GM12878 (cell line): ENCODE results near the gene OR2AE1. TPM values are rescaled to one million over a fixed set of nuclear protein-coding genes. Genes with fewer than 3 reads are reported as not detected.

Source experiments
- ATAC-seq: fragments of 200-7000 bp; cut with Tn5 transposase; 3 replicates; pipeline ENCODE4 v1.9.1; 2020; ENCODE audit warnings: mild to moderate bottlenecking, moderate library complexity
- BruUV-seq: library from RNA; stranded (reverse); fragments of 400-500 nt; replicated peaks from 2 replicates; lab custom pipeline; 2021; lab: Mats Ljungman, UMichigan
- CTCF ChIA-PET: fragments of 300-600 bp; sonication (Branson Sonifier 250); formaldehyde crosslinking; extraction: SDS; loops from one replicate; lab custom pipeline; 2021; ENCODE audit warnings: inconsistent platforms; lab: Yijun Ruan, JAX
- POLR2A ChIA-PET: fragments of 350-600 bp; formaldehyde crosslinking; extraction: SDS; loops from one replicate; lab custom pipeline; 2021; ENCODE audit warnings: inconsistent platforms; lab: Charles Lee
- RAD21 ChIA-PET: fragments of 300-600 bp; sonication (Branson Sonifier 250); formaldehyde crosslinking; loops from one replicate; lab custom pipeline; 2023; ENCODE audit warnings: antibody characterized with exemption; ENCODE audit not compliant: unreplicated experiment; lab: Charles Lee
- SMC1A ChIA-PET: fragments of 300-600 bp; sonication (Branson Sonifier 250); formaldehyde crosslinking; loops from one replicate; lab custom pipeline; 2023; ENCODE audit not compliant: unreplicated experiment, uncharacterized antibody; lab: Charles Lee
- DNase-seq: peaks from one replicate; pipeline ENCODE4 v3.0.0-alpha.2; 2011; ENCODE audit warnings: low read depth, low spot score
- FAIRE-seq: peaks from 3 replicates; lab custom pipeline; 2011; peaks lifted over from hg19 to GRCh38; lab: Jason Lieb, UNC
- H2AFZ ChIP-seq: 2 replicates; pipeline ENCODE4 v1.6.0; 2011; ENCODE audit warnings: low read depth, low read length, control low read depth; ENCODE audit not compliant: control insufficient read depth
- H3K27ac ChIP-seq: 2 replicates; pipeline ENCODE4 v1.5.1; 2011; ENCODE audit warnings: control low read depth; ENCODE audit not compliant: control insufficient read depth, insufficient read depth
- H3K27me3 ChIP-seq, 2 experiments: replicated peaks in 1 of 2; 2 replicates each; pipeline versions ENCODE4 v1.6.0 to v1.6.1; 2011; ENCODE audit warnings: low read length in 1 of 2; ENCODE audit not compliant: control insufficient read depth in 2 of 2, insufficient read depth in 2 of 2
- H3K36me3 ChIP-seq, 2 experiments: 2 replicates each; pipeline ENCODE4 v1.5.1; 2011; ENCODE audit warnings: low read length in 1 of 2; ENCODE audit not compliant: control insufficient read depth in 2 of 2, insufficient read depth in 2 of 2
- H3K4me1 ChIP-seq: 2 replicates; pipeline ENCODE4 v1.6.1; 2011; ENCODE audit warnings: mild to moderate bottlenecking, low read length, moderate library complexity, mixed read lengths; ENCODE audit not compliant: control insufficient read depth, insufficient read depth
- H3K4me2 ChIP-seq: 2 replicates; pipeline ENCODE4 v1.6.0; 2011; ENCODE audit warnings: control low read depth; ENCODE audit not compliant: control insufficient read depth, insufficient read depth
- H3K4me3 ChIP-seq: fragments of 200-600 bp; sonication (generic); 2 replicates; pipeline ENCODE4 v1.5.1; 2016
- H3K79me2 ChIP-seq: 2 replicates; pipeline ENCODE4 v1.6.0; 2011; ENCODE audit warnings: low read length; ENCODE audit not compliant: control insufficient read depth, insufficient read depth
- H3K9ac ChIP-seq: 2 replicates; pipeline ENCODE4 v1.8.0; 2011; ENCODE audit warnings: low read length, control low read depth, mixed read lengths; ENCODE audit not compliant: control insufficient read depth, insufficient read depth
- H3K9me3 ChIP-seq: replicated peaks from 3 replicates; pipeline ENCODE4 v1.5.1; 2011; ENCODE audit warnings: mild to moderate bottlenecking, low read length; ENCODE audit not compliant: control insufficient read depth, insufficient read depth
- H4K20me1 ChIP-seq: 2 replicates; pipeline ENCODE4 v1.6.0; 2011; ENCODE audit not compliant: control insufficient read depth, insufficient read depth
- ATF2 ChIP-seq: IDR thresholded peaks from 2 replicates; pipeline ENCODE4 v1.6.1; 2012; ENCODE audit warnings: low read length, inconsistent platforms
- CHD1 ChIP-seq: IDR thresholded peaks from 2 replicates; pipeline ENCODE4 v1.6.1; 2012; ENCODE audit warnings: low read depth, low read length, improper control_type of control experiment
- CHD4 ChIP-seq: fragments of 200-600 bp; sonication (generic); IDR thresholded peaks from 2 replicates; pipeline ENCODE4 v1.6.1; 2016; ENCODE audit warnings: mild to moderate bottlenecking
- HDGF ChIP-seq: fragments of 450-650 bp; IDR thresholded peaks from 2 replicates; pipeline ENCODE4 v1.6.1; 2016; ENCODE audit warnings: antibody characterized with exemption
- MXI1 ChIP-seq: fragments of 150-350 bp; IDR thresholded peaks from 2 replicates; pipeline ENCODE4 v1.6.1; 2011; ENCODE audit warnings: low read depth, mild to moderate bottlenecking, inconsistent platforms, low read length, improper control_type of control experiment
- NKRF ChIP-seq: fragments of 450-650 bp; conservative IDR thresholded peaks from 2 replicates; pipeline ENCODE4 v1.6.1; 2017; ENCODE audit warnings: mild to moderate bottlenecking, moderate library complexity
- POLR2AphosphoS5 ChIP-seq: IDR thresholded peaks from 2 replicates; pipeline ENCODE4 v1.6.1; 2011; ENCODE audit warnings: mild to moderate bottlenecking, low read length, inconsistent platforms
- PRDM15 ChIP-seq: fragments of 450-650 bp; formaldehyde crosslinking; IDR thresholded peaks from 2 replicates; pipeline ENCODE4 v1.4.0; 2020; ENCODE audit warnings: mild to moderate bottlenecking, moderate library complexity
- RB1 ChIP-seq: fragments of 450-650 bp; formaldehyde crosslinking; IDR thresholded peaks from 2 replicates; pipeline ENCODE4 v1.6.1; 2017; ENCODE audit warnings: mild to moderate bottlenecking, borderline replicate concordance
- SPI1 ChIP-seq: IDR thresholded peaks from 2 replicates; pipeline ENCODE4 v1.6.1; 2011; ENCODE audit warnings: low read depth, mild to moderate bottlenecking, low read length, moderate library complexity, borderline replicate concordance; ENCODE audit not compliant: insufficient read depth
- TCF7 ChIP-seq: IDR thresholded peaks from 2 replicates; pipeline ENCODE4 v1.6.1; 2014; ENCODE audit warnings: antibody characterized with exemption, borderline replicate concordance
- YBX1 ChIP-seq: fragments of 450-650 bp; IDR thresholded peaks from 2 replicates; pipeline ENCODE4 v1.6.1; 2016; ENCODE audit warnings: antibody characterized with exemption
- ZNF384 ChIP-seq: IDR thresholded peaks from 2 replicates; pipeline ENCODE4 v1.6.1; 2012; ENCODE audit warnings: low read depth, mild to moderate bottlenecking, low read length, improper control_type of control experiment, borderline replicate concordance
- WGBS: methylation state at CpG from one replicate; pipeline ENCODE4 v1.1.6; 2016; ENCODE audit warnings: low lambda C conversion rate; ENCODE audit not compliant: insufficient replicate concordance, insufficient coverage; ENCODE audit errors: missing lambda C conversion rate; 5-methylcytosine and 5-hydroxymethylcytosine counted together
- in situ Hi-C: fragments of 300-500 bp; cut with MboI; formaldehyde crosslinking; loops from 9 replicates; pipeline ENCODE4 v1.14.3; 2018; ENCODE audit warnings: mixed read lengths
- intact Hi-C: fragments of 100-400 bp; cut with micrococcal nuclease; formaldehyde crosslinking; loops from one replicate; pipeline ENCODE4 v1.14.2; 2022; ENCODE audit not compliant: unreplicated experiment
- polyA plus RNA-seq, 11 experiments: library from polyadenylated mRNA; depleted of rRNA in 4 of 11; unstranded in 6 of 11; stranded (reverse) in 5 of 11; fragments of >200 nt; fragmentation: Nextera tagmentation in 4 of 11; fragmentation: Illumina TruSeq in 1 of 11; extraction: Ambion mirVana in 4 of 11; extraction: Trizol in 1 of 11; gene quantifications; 1 replicate in 1 of 11; 2 replicates in 10 of 11; pipeline versions ENCODE4 v1.2.1 to v1.2.3, GENCODE V29; 2011 to 2016; ENCODE audit warnings: inconsistent platforms in 2 of 11, missing spikeins in 2 of 11, low read depth in 1 of 11
- total RNA-seq, 4 experiments: library from RNA; depleted of rRNA in 3 of 4; stranded (reverse); fragments of >200 nt in 3 of 4; fragmentation: Illumina TruSeq in 1 of 4; extraction: Trizol in 1 of 4; gene quantifications; 2 replicates each; pipeline versions ENCODE4 v1.2.1 to v1.2.3, GENCODE V29; 2013 to 2021

Gene OR2AE1
- total and polyA plus RNA-seq, 10 of the 15 experiments (the other 5 are each of a cell fraction or from before 2014, with no cell fraction given): 0.05 to 0.34 (median 0.18) TPM; not detected in 4

- FAIRE-seq: no peak
- intact Hi-C loops: no loop called here
- TF ChIP-seq MXI1 (no peak), CHD1 (no peak), ZNF384 (no peak), TCF7 (no peak), CHD4 (no peak), HDGF (no peak), NKRF (no peak), RB1 (no peak), POLR2AphosphoS5 (no peak), PRDM15 (CRISPR knock-in tag) (no peak), SPI1 (no peak), YBX1 (no peak), ATF2 (no peak)
Measured at GRCh38 chr7:99827040-99827778, 49.6 kb downstream of the OR2AE1 start.

More at GRCh38 chr7:99827040-99827778, 49.6 kb downstream of the OR2AE1 start:
- H3K27ac ChIP-seq: no peak overlapping the region
- H3K4me1 ChIP-seq: no peaks in the 10 kb centered on the region
- POLR2A ChIA-PET: no interaction called here
- H3K4me3 ChIP-seq: no peak overlapping the region
- no peak overlapping the region for H3K9ac ChIP-seq
- H3K4me2 ChIP-seq: no peak overlapping the region
- no peaks in the 10 kb centered on the region for H3K79me2 ChIP-seq
- H3K9me3 ChIP-seq: no peaks in the 10 kb centered on the region; the same call in 2 of the 3 replicates
- SMC1A ChIA-PET: no interaction called here
- 23% methylated on average over 2 of the region's 2 CpGs for WGBS
- RAD21 ChIA-PET: no interaction called here
- DNase-seq: no peak
- H3K36me3 ChIP-seq: no peaks in the 10 kb centered on the region
- ATAC-seq: no peak
- no peak overlapping the region for H2AFZ ChIP-seq
- no peaks in the 10 kb centered on the region for H4K20me1 ChIP-seq
- CTCF ChIA-PET: no interaction called here
- in situ Hi-C loops: no loop called here
- H3K27me3 ChIP-seq: no peaks in the 10 kb centered on the region
- no TSS peak for BruUV-seq
